ENCODE measurements around the gene HSPA14. TPM values are rescaled to one million over a fixed set of nuclear protein-coding genes. Genes with fewer than 3 reads are reported as not detected.

HSPA14 gene
- total RNA-seq, 3 donors from 2014 or later, result 9.3 to 16.7 (median 16.4) TPM

GRCh38 chr10:14838582-14839304 is 637 bp downstream of the HSPA14 start:
- TF ChIP-seq CTCF (IDR thresholded peaks at IDR 0.05) (no peak), POLR2AphosphoS5 (IDR thresholded peaks at IDR 0.05) (no peak), POLR2A (IDR thresholded peaks at IDR 0.05) (no peak)
- intact Hi-C loops (cut with DNase I; ENCODE audit: low total_unique reads), result no loop called here

GRCh38 chr10:14839305-14839695 is 1.2 kb downstream of the HSPA14 start:
- DNase-seq (ENCODE audit: low spot score in 2 of 2), result no peak
- Histone ChIP-seq H3K36me3 (peaks cover 21% of the 10 kb centered on the region), H3K4me1 (peaks cover 0 to 7% of the 10 kb centered on the region in 2 donors), H3K4me3 (peak overlapping the region; percentile 94 to 99 (median 98)), H3K27me3 (no peaks in the 10 kb centered on the region), H3K9me3 (no peaks in the 10 kb centered on the region), H3K27ac (peak overlapping the region; percentile 96 to 98)
- no peak for TF ChIP-seq POLR2AphosphoS5 (IDR thresholded peaks at IDR 0.05)
- TF ChIP-seq CTCF (IDR thresholded peaks at IDR 0.05), result no peak
- no peak for TF ChIP-seq POLR2A (IDR thresholded peaks at IDR 0.05)
- intact Hi-C loops (cut with DNase I; ENCODE audit: low total_unique reads), result no loop called here

More at GRCh38 chr10:14838582-14839304, 637 bp downstream of the HSPA14 start:
- peak overlapping the region; percentile 94 to 99 (median 98) for H3K4me3 ChIP-seq
- H3K9me3 ChIP-seq, result no peaks in the 10 kb centered on the region
- H3K27ac ChIP-seq, result peak overlapping the region; percentile 96 to 98
- peaks cover 0 to 7% of the 10 kb centered on the region in 2 donors for H3K4me1 ChIP-seq
- H3K27me3 ChIP-seq, result no peaks in the 10 kb centered on the region
- peak; percentile 28 to 54 for DNase-seq (ENCODE audit: low spot score in 2 of 2)
- H3K36me3 ChIP-seq, result peaks cover 19% of the 10 kb centered on the region

GRCh38 chr10:14840178-14840577 is 2.1 kb downstream of the HSPA14 start:
- Histone ChIP-seq H3K9me3 (no peaks in the 10 kb centered on the region), H3K27ac (no peak overlapping the region), H3K27me3 (no peaks in the 10 kb centered on the region), H3K4me3 (no peak overlapping the region), H3K4me1 (peaks cover 0 to 7% of the 10 kb centered on the region in 2 donors), H3K36me3 (peaks cover 21% of the 10 kb centered on the region)
- DNase-seq (ENCODE audit: low spot score in 2 of 2), result no peak
- TF ChIP-seq CTCF (IDR thresholded peaks at IDR 0.05) (no peak), POLR2AphosphoS5 (IDR thresholded peaks at IDR 0.05) (no peak), POLR2A (IDR thresholded peaks at IDR 0.05) (no peak)
- intact Hi-C loops (cut with DNase I; ENCODE audit: low total_unique reads), result no loop called here

GRCh38 chr10:14843327-14843988 is 5.4 kb downstream of the HSPA14 start:
- no peaks in the 10 kb centered on the region for H3K9me3 ChIP-seq
- no peak overlapping the region for H3K27ac ChIP-seq
- no peak overlapping the region for H3K4me3 ChIP-seq
- no peaks in the 10 kb centered on the region for H3K27me3 ChIP-seq
- no peak for DNase-seq (ENCODE audit: low spot score in 2 of 2)
- H3K4me1 ChIP-seq, result no peaks in the 10 kb centered on the region
- no peak for TF ChIP-seq CTCF (IDR thresholded peaks at IDR 0.05)
- TF ChIP-seq POLR2A (IDR thresholded peaks at IDR 0.05), result no peak
- TF ChIP-seq POLR2AphosphoS5 (IDR thresholded peaks at IDR 0.05), result no peak
- peaks cover 21% of the 10 kb centered on the region for H3K36me3 ChIP-seq
- intact Hi-C loops (cut with DNase I; ENCODE audit: low total_unique reads), result no loop called here

- Histone ChIP-seq H3K4me3 (no peak overlapping the region), H3K36me3 (peaks cover 21% of the 10 kb centered on the region)
- intact Hi-C loops (cut with DNase I; ENCODE audit: low total_unique reads), result no loop called here
These were observed 6.8 kb downstream of the HSPA14 start for GRCh38 chr10:14844948-14845347.

More at GRCh38 chr10:14844948-14845347, 6.8 kb downstream of the HSPA14 start:
- H3K27ac ChIP-seq, result no peak overlapping the region
- no peak for TF ChIP-seq POLR2AphosphoS5 (IDR thresholded peaks at IDR 0.05)
- no peak for TF ChIP-seq CTCF (IDR thresholded peaks at IDR 0.05)
- no peak for TF ChIP-seq POLR2A (IDR thresholded peaks at IDR 0.05)
- no peak for DNase-seq (ENCODE audit: low spot score in 2 of 2)
- no peaks in the 10 kb centered on the region for H3K27me3 ChIP-seq
- no peaks in the 10 kb centered on the region for H3K9me3 ChIP-seq
- H3K4me1 ChIP-seq, result no peaks in the 10 kb centered on the region
